Measurements from ENCODE around the gene ATCAY.

DNA sequence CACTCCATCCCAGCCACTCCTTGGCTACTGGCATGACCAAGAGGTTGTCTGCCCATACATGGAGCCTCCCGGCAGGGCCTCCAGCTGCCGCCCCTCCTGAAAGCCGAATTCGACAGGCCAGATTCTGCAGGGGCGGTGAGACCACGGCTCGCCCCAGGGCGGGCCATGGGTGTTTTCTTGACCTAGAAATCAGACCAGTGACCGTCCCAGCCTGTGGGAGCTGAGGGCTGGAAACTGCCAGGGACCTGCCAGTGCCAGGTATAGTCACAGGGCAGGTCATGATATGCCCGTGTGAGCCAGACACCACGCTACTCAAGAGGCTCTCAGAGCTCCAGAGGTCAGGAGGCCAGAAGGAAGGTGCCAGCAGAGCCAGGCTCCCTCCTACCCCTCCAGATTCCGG is 73.6 kb downstream of the ATCAY start:
- TF ChIP-seq POLR2A (IDR thresholded peaks at IDR 0.05), result no peak
- TF ChIP-seq, protein P1, sequence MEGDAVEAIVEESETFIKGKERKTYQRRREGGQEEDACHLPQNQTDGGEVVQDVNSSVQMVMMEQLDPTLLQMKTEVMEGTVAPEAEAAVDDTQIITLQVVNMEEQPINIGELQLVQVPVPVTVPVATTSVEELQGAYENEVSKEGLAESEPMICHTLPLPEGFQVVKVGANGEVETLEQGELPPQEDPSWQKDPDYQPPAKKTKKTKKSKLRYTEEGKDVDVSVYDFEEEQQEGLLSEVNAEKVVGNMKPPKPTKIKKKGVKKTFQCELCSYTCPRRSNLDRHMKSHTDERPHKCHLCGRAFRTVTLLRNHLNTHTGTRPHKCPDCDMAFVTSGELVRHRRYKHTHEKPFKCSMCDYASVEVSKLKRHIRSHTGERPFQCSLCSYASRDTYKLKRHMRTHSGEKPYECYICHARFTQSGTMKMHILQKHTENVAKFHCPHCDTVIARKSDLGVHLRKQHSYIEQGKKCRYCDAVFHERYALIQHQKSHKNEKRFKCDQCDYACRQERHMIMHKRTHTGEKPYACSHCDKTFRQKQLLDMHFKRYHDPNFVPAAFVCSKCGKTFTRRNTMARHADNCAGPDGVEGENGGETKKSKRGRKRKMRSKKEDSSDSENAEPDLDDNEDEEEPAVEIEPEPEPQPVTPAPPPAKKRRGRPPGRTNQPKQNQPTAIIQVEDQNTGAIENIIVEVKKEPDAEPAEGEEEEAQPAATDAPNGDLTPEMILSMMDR (IDR thresholded peaks at IDR 0.05), result no peak
- TF ChIP-seq EP300 (IDR thresholded peaks at IDR 0.05), result no peak

Measured in suprapubic skin (tissue), 3 donors.